ENCODE results near the gene ANKRD11. TPM values are rescaled to one million over a fixed set of nuclear protein-coding genes. Genes with fewer than 3 reads are reported as not detected.
A peak's percentile ranks its signal among the peaks of the same experiment; 100 is the strongest.
"Not testable (repeated sequence)": the region's sequence is repeated elsewhere in the genome, so short reads cannot be mapped to it uniquely, and the experiment has no call there.

Gene ANKRD11
- total and polyA plus RNA-seq, 8 donors: 90.7 to 123 (median 98.4) TPM

- Histone ChIP-seq H3K27ac (no peak overlapping the region), H3K4me1 (no peaks in the 10 kb centered on the region), H3K9me3 (no peaks in the 10 kb centered on the region), H3K36me3 (peaks cover 0 to 92% of the 10 kb centered on the region in 2 donors), H3K4me3 (no peak overlapping the region), H3K27me3 (no peaks in the 10 kb centered on the region)
- ATAC-seq (peak; percentile 36), DNase-seq (peak in 1 of 4 donors; percentile 1)
- TF ChIP-seq CTCF (IDR thresholded peaks at IDR 0.05): no peak
- intact Hi-C loops (cut with DNase I): no loop called here
These were observed 221.2 kb downstream of the ANKRD11 start for GRCh38 chr16:89268987-89269735.

GRCh38 chr16:89268585-89268984, 221.8 kb downstream of the ANKRD11 start:
- intact Hi-C loops (cut with DNase I): no loop called here
- no peaks in the 10 kb centered on the region for H3K4me1 ChIP-seq
- H3K9me3 ChIP-seq: no peaks in the 10 kb centered on the region
- no peak overlapping the region for H3K27ac ChIP-seq
- no peak for TF ChIP-seq CTCF (IDR thresholded peaks at IDR 0.05)
- no peak for ATAC-seq
- H3K27me3 ChIP-seq: no peaks in the 10 kb centered on the region
- H3K4me3 ChIP-seq: no peak overlapping the region
- DNase-seq: peak in 1 of 4 donors; percentile 67
- H3K36me3 ChIP-seq: peaks cover 0 to 86% of the 10 kb centered on the region in 2 donors

- peak in 1 of 4 donors; percentile 15 for DNase-seq
- H3K9me3 ChIP-seq; ATAC-seq; H3K27me3 ChIP-seq; H3K4me3 ChIP-seq; H3K4me1 ChIP-seq; H3K27ac ChIP-seq; intact Hi-C loops (cut with DNase I): not testable (repeated sequence)
- peaks cover 0 to 78% of the 10 kb centered on the region in 2 donors for H3K36me3 ChIP-seq
These were observed 222.6 kb downstream of the ANKRD11 start for GRCh38 chr16:89267746-89268145.

- ATAC-seq (no peak), DNase-seq (peak in 1 of 4 donors; percentile 58)
- no peaks in the 10 kb centered on the region for H3K4me1 ChIP-seq
- H3K27me3 ChIP-seq: no peaks in the 10 kb centered on the region
- no peaks in the 10 kb centered on the region for H3K9me3 ChIP-seq
- no peak overlapping the region for H3K4me3 ChIP-seq
- intact Hi-C loops (cut with DNase I): no loop called here
- no peak overlapping the region for H3K27ac ChIP-seq
- TF ChIP-seq CTCF (IDR thresholded peaks at IDR 0.05): no peak
- H3K36me3 ChIP-seq: peaks cover 0 to 66% of the 10 kb centered on the region in 2 donors
These were observed 223.7 kb downstream of the ANKRD11 start for GRCh38 chr16:89266521-89267134.

GRCh38 chr16:89265647-89266046, 224.7 kb downstream of the ANKRD11 start:
- no peak for TF ChIP-seq CTCF (IDR thresholded peaks at IDR 0.05)
- Histone ChIP-seq H3K36me3 (peaks cover 0 to 57% of the 10 kb centered on the region in 2 donors), H3K4me3 (no peak overlapping the region), H3K4me1 (no peaks in the 10 kb centered on the region), H3K27me3 (no peaks in the 10 kb centered on the region), H3K9me3 (no peaks in the 10 kb centered on the region), H3K27ac (no peak overlapping the region)
- intact Hi-C loops (cut with DNase I): no loop called here
- peak in 1 of 4 donors; percentile 76 for DNase-seq
- ATAC-seq: no peak

Data from left lung (tissue), 10 donors.